Mesenteric fat pad (tissue), 1 donor: ENCODE data around the gene FAM117A. TPM values are rescaled to one million over a fixed set of nuclear protein-coding genes. Genes with fewer than 3 reads are reported as not detected.
"Not testable (repeated sequence)": the region's sequence is repeated elsewhere in the genome, so short reads cannot be mapped to it uniquely, and the experiment has no call there.

Source experiments
- DNase-seq: peaks from one replicate; pipeline ENCODE4 v3.0.0-alpha.2; 2020; ENCODE audit warnings: low spot score
- total RNA-seq: library from RNA; stranded (reverse); fragmentation: NEBNext Ultra II Directional; extraction: Animal tissue kit (Norgen Biotek cat#: 25700); gene quantifications from one replicate; pipeline ENCODE4 v1.2.1, GENCODE V29; 2021
- donor health status: DM: yes; HTN: yes; CAD: no.

The FAM117A gene
- total RNA-seq, 1 donor from 2014 or later, result 5.9 TPM

DNA sequence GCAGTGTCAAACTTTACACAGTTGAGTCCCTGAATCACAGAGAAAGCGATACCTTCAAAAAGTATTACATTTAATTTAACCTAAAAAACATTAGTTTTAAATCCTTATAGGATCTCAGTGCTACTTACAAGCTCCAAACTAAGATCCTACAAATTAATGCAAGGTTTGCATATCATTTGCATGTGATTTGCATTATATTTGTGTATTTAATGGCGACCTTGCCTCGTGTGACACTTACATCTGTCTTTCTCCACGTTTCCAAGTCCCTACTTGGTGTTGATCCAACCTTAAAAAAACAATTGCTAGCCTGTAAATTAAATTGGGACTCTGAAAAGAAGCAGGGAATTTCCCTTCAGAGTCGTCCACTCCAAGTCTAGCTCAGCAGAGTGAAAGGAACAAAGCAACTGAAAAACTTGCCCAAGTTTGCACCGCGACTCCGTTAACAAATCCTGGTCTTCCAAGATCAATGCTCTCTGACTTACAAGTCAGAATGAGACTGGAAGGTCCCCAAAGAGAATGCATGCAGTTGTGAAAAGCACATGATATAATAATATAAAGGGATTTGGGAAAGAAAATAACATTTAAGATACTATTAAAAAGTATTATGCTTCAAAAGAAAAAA, 739 bp upstream of the FAM117A start:
- DNase-seq, result no peak

DNA sequence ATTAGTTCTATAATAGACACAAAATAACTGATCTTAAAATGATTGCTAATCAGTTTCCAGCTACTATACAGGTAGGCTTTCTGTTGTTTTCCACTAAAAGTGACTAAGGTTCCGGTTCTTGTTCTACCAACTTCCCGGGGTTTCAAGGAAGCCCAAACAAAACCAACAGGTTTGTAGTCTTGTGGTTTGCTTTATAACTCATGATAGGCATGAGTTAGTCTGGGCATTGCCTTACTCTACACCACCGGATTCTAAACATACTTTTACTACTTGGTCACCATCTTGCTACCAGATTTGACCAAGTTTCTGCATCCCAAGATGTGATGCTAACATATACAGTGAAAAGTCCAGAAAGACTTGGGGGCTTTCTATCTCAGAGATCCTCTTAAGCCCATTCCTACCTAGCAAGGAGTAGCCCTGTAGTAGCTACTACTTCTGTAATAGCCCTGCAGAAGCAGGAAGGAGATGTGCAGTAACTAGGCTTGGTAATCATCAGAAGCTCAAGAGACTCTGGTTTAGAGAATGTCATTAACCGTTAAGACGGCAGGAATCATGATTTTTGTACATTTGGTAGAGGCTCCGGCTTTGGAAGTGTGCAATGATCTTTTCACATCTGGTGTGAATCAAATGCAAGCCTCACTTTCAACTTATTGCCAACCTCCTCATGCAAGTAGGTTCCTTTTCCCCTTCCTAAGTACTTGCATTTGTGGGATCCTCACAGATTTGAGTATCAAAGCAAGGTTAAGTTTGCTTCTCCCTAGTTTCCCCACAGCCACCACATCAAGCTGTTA, 1.6 kb downstream of the FAM117A start:
- DNase-seq, result no peak

DNA sequence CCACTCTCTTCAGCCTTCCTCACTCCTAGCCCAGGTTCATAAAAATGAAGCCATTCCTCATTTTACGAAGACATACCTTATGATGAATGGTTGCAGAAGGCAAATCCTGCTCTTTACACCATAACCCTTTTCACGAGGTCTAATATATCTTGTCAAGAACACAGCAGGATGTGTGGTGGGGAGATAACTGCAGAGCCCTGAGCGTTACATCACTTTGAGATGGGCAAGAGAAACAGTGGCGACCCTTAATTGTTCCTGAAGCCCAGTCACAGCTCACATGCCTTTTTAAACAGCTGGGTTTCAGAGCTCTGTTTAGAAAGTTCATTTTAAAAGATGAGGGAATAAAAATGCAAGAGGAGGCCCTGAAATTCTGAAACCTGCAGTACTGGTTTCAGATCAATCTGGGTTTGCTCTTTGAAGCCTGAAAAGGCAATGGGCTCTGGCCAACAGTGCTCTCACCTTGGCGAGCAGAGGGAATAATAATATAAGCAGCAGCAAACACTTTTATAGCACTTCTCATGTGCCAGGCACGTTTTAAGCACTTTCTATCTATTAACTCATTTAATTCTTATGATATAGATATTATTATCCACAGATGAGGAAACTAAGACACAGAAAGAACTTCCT, 2.9 kb downstream of the FAM117A start:
- no peak for DNase-seq

DNA sequence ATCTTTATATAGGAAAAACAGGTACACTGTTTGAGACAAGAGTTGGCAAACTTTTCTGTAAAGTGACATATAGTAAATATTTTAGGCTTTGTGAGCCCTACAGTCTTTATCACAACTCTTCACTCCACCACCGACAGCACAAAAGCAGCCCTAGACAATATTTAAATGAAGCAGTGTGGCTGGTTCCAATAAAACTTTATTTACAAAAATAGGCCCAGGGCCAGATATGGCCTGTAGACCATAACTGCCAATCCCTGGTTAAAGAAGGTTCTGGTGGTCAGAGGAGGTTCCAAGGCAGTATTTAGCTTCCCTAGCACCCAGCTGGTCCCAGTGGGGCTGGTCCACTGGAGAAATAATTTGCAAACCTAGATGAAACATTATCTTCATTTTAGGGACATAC, 3.6 kb downstream of the FAM117A start:
- DNase-seq, result no peak

GRCh38 chr17:49759203-49759602, 4.7 kb downstream of the FAM117A start:
- DNase-seq, result no peak

GRCh38 chr17:49758464-49759010, 5.4 kb downstream of the FAM117A start:
- DNase-seq, result not testable (repeated sequence)

DNA sequence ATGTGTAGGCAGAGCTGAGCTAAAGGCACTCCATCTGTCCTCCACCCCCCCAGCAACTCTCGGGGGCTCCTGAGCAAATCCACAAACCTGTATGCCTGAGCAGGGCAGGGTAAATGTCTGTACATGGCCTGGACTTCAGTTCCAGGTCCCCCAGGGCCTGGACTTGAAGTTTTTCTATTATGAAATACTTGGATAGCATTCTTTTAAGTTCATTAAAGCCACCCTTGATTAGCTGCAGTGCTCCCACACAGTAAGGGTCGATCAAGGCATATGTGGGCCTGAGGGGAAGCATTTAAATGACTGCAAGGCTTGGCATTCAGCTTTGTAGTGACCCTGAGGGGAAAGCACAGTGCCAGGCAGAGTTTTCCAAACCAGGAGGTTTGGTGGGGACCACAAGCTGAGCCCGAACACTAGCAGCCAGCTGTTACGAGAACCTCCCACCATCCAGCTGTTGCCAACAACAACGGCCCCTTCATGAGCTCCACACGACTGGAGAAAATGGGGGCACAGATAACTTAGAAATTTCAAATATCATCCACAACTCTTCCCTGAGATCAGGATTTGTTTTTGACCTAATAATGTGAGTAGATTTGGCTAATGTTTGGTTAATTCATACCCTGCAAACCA, 6.7 kb downstream of the FAM117A start:
- DNase-seq, result no peak

DNA sequence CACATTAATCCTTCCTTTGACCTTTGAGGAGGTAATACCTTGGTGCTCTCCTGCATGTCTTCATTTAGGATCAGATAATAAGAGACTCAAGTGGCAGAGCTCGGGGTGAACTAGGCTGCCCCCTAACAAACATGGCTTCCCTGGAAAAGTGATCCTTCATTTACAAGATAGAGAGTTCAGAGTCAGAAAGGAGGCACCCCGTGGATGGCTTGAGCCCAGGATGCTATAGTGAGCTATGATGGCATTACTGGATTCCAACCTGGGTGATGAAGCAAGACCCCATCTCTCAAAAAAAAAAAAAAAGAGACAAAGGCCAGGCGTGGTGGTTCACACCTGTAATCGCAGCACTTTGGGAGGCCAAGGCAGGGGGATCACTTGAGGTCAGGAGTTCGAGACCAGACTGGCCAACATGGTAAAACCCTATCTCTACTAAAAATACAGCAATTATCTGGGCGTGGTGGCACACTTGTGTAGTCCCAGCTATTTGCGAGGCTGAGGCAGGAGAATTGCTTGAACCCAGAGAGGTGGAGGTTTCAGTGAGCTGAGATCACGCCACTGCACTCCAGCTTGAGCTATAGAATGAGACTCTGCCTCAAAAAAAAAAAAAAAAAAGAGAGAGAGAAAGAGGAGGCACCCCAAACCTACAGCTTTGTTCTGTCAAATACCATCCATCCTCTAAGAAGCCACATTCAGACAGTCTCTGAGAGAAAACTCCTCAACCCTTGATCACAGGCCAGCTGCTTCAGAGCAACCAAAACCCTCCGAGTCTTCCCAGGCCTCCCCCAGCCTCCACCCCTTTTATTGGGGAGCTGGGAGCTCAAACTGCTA, 7.4 kb downstream of the FAM117A start:
- DNase-seq, result no peak

DNA sequence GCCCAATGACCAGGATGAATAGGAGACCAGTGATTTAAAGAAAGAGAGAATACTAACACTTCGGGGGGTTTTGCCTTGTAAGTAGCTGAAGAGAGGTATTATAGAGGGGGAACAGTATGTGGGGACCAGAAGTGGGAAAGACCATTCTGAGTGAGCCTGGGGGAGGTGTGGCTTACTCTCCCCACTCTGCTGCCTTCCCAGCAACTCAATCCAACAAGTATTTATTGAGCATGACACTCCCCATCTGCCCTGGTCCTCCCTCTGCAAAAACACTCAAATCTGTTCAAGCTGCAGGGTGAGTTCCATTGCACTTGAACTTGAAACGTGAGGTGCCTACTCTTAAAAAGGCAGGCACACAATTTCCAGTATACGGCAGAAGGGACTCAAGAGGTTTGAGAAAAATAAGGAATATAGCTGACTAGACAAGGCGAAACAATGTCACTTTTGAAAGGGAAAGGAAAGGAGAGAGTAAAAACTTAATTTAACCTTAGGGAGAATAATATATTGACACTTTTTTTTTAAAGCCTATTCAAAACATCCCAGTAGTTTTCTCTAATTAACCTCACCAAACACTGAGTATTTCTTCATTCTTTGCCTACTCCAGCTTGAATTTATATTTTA, 8.2 kb downstream of the FAM117A start:
- DNase-seq, result no peak

GRCh38 chr17:49753959-49754391, 10.0 kb downstream of the FAM117A start:
- no peak for DNase-seq

GRCh38 chr17:49752508-49752907, 11.4 kb downstream of the FAM117A start:
- DNase-seq, result no peak

- DNase-seq, result no peak
Observed at GRCh38 chr17:49749730-49750129, 14.2 kb downstream of the FAM117A start.

DNA sequence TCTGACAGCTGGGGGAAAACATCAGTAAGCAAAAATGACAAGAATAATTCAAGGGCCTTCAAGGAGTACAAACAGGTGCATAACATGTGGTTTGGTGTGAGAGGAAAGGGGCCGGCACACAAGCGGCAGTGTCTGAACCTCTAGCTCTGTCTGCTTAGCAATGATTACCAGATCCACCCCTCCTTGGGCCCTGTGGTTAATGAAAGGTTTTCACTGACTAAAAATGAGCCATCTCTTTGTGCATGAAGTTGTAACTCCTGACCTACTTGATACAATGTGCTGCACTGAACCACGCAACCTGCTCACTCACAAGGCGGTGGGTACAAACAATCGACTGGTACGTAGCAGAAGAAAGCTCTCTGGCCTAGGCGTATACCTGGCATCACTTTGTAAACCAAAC, 15.1 kb downstream of the FAM117A start:
- DNase-seq, result no peak

DNA sequence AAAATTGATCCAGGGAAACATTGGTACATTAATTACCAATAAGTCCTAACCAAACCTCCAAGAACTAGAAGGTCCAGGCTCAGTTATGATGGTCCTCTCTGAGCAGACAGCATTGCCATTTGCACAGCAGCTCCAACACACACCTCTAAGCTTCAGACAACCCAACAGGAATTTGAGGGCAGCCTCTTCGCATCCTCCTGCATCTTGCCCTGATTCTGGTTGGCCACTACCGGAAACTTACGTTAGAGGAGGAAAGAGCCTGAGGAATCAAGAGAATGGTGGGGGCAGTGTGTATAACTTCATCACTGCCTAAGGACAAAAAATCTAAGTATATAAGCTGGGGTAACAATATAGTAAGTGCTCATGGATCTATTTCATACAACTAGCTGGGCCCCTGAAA, 15.7 kb downstream of the FAM117A start:
- DNase-seq, result no peak

DNA sequence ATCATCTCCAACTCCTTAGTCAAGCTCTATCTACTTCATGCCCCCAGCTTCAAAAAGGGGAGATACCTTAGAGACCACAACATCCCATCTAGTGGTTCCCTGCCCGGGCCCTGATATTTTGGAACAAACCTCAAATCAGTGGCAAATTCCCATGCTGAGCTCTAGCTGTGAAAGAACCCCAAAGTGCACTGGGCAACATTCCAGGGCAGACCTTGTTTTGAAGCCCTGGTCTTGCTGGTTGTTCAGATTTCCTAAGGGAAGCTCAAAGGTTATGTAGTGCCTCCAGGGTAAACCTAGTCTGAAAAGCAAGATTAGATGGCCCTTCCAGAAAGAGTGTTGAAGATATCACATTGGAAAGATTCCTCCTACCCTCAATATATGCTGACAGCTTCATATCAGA, 16.3 kb downstream of the FAM117A start:
- no peak for DNase-seq

GRCh38 chr17:49746791-49747490, 17.0 kb downstream of the FAM117A start:
- DNase-seq, result no peak

- DNase-seq, result no peak
Observed at GRCh38 chr17:49745175-49746139, 18.5 kb downstream of the FAM117A start.

- DNase-seq, result no peak
Observed at GRCh38 chr17:49742166-49742638, 21.7 kb downstream of the FAM117A start.
